SK-N-SH treated with all-trans-retinoic acid at 6 μM for 48 hours (cell line): ENCODE measurements around the gene PEMT.

ENCODE experiments used
- ATAC-seq: fragments of 200-7000 bp; cut with Tn5 transposase; 3 replicates; pipeline ENCODE4 v1.9.1; 2020; ENCODE audit warnings: mild to moderate bottlenecking, moderate library complexity
- ARNTL ChIP-seq: fragments of 450-650 bp; formaldehyde crosslinking; IDR thresholded peaks from 2 replicates; pipeline ENCODE4 v1.5.0; 2020; ENCODE audit warnings: low read depth, mild to moderate bottlenecking, moderate library complexity, borderline replicate concordance
- BACH2 ChIP-seq: fragments of 250-450 bp; sonication (Bioruptor Pico); IDR thresholded peaks from 2 replicates; pipeline ENCODE4 v1.9.0; 2021; ENCODE audit warnings: mild to moderate bottlenecking, borderline replicate concordance
- CREB5 ChIP-seq: fragments of 250-450 bp; sonication (Bioruptor Pico); IDR thresholded peaks from 2 replicates; pipeline ENCODE4 v1.5.1; 2020; ENCODE audit warnings: low read depth, mild to moderate bottlenecking, moderate library complexity
- CSRNP3 ChIP-seq: fragments of 250-450 bp; sonication (Bioruptor Pico); IDR thresholded peaks from 2 replicates; pipeline ENCODE4 v1.5.1; 2021; ENCODE audit warnings: mild to moderate bottlenecking, moderate library complexity
- GLIS3 ChIP-seq: fragments of 250-450 bp; sonication (Bioruptor Pico); IDR thresholded peaks from 2 replicates; pipeline ENCODE4 v1.5.0; 2020; ENCODE audit warnings: mild to moderate bottlenecking, moderate library complexity
- ISL1 ChIP-seq: fragments of 250-450 bp; sonication (Bioruptor Pico); IDR thresholded peaks from 2 replicates; pipeline ENCODE4 v2.1.2; 2022; ENCODE audit warnings: mild to moderate bottlenecking, moderate library complexity
- OSR1 ChIP-seq: fragments of 250-450 bp; sonication (Bioruptor Pico); IDR thresholded peaks from 2 replicates; pipeline ENCODE4 v1.8.0; 2022; ENCODE audit warnings: moderate library complexity, mild to moderate bottlenecking, inconsistent platforms
- PATZ1 ChIP-seq: fragments of 250-450 bp; sonication (Bioruptor Pico); IDR thresholded peaks from 2 replicates; pipeline ENCODE4 v1.8.0; 2020; ENCODE audit warnings: mild to moderate bottlenecking, moderate library complexity, borderline replicate concordance
- POU6F1 ChIP-seq: fragments of 250-450 bp; sonication (Bioruptor Pico); IDR thresholded peaks from 2 replicates; pipeline ENCODE4 v1.8.0; 2021; ENCODE audit warnings: low read depth, mild to moderate bottlenecking, moderate library complexity, borderline replicate concordance
- PPARA ChIP-seq: fragments of 250-450 bp; sonication (Bioruptor Pico); IDR thresholded peaks from 2 replicates; pipeline ENCODE4 v1.5.0; 2020; ENCODE audit warnings: mild to moderate bottlenecking, borderline replicate concordance
- RARB ChIP-seq: fragments of 250-450 bp; sonication (Bioruptor Pico); IDR thresholded peaks from 2 replicates; pipeline ENCODE4 v1.8.0; 2021; ENCODE audit warnings: mild to moderate bottlenecking, moderate library complexity
- TOX ChIP-seq: fragments of 250-450 bp; sonication (Bioruptor Pico); IDR thresholded peaks from 2 replicates; pipeline ENCODE4 v1.8.0; 2021; ENCODE audit warnings: mild to moderate bottlenecking, moderate library complexity, borderline replicate concordance
- TSHZ2 ChIP-seq: fragments of 250-450 bp; sonication (Bioruptor Pico); IDR thresholded peaks from 2 replicates; pipeline ENCODE4 v1.5.0; 2020; ENCODE audit warnings: mild to moderate bottlenecking, moderate library complexity
- ZC3H10 ChIP-seq: fragments of 250-450 bp; sonication (Bioruptor Pico); IDR thresholded peaks from 2 replicates; pipeline ENCODE4 v1.5.1; 2021; ENCODE audit warnings: mild to moderate bottlenecking, moderate library complexity
- ZNF565 ChIP-seq: fragments of 450-650 bp; formaldehyde crosslinking; conservative IDR thresholded peaks from 2 replicates; pipeline ENCODE4 v1.5.0; 2020; ENCODE audit warnings: low read depth, mild to moderate bottlenecking, moderate library complexity
- ZNF70 ChIP-seq: fragments of 450-650 bp; formaldehyde crosslinking; IDR thresholded peaks from 2 replicates; pipeline ENCODE4 v1.5.0; 2020; ENCODE audit warnings: mild to moderate bottlenecking, moderate library complexity
- ZNF8 ChIP-seq: fragments of 450-650 bp; formaldehyde crosslinking; IDR thresholded peaks from 2 replicates; pipeline ENCODE4 v1.5.0; 2020; ENCODE audit warnings: mild to moderate bottlenecking, moderate library complexity

PEMT gene

GRCh38 chr17:17557796-17558195, 33.7 kb downstream of the PEMT start:
- no peak for TF ChIP-seq OSR1 (CRISPR knock-in tag)
- TF ChIP-seq ZNF70 (CRISPR knock-in tag), result no peak
- TF ChIP-seq POU6F1 (CRISPR knock-in tag), result no peak
- TF ChIP-seq GLIS3 (CRISPR knock-in tag), result no peak
- no peak for TF ChIP-seq ARNTL
- no peak for TF ChIP-seq CREB5 (CRISPR knock-in tag)
- no peak for TF ChIP-seq ZNF565 (CRISPR knock-in tag)
- TF ChIP-seq, all 23 proteins: peak for 0

GRCh38 chr17:17556671-17557070, 34.8 kb downstream of the PEMT start:
- no peak for ATAC-seq
- TF ChIP-seq ZNF8 (CRISPR knock-in tag), result no peak
- TF ChIP-seq PATZ1 (CRISPR knock-in tag), result no peak
- no peak for TF ChIP-seq ARNTL
- TF ChIP-seq POU6F1 (CRISPR knock-in tag), result no peak
- TF ChIP-seq ZNF70 (CRISPR knock-in tag), result no peak
- TF ChIP-seq TOX (CRISPR knock-in tag), result no peak
- TF ChIP-seq ZNF565 (CRISPR knock-in tag), result no peak
- TF ChIP-seq ZC3H10 (CRISPR knock-in tag), result no peak
- no peak for TF ChIP-seq BACH2 (CRISPR knock-in tag)
- TF ChIP-seq GLIS3 (CRISPR knock-in tag), result no peak
- TF ChIP-seq RARB (CRISPR knock-in tag), result no peak
- no peak for TF ChIP-seq ISL1 (CRISPR knock-in tag)
- no peak for TF ChIP-seq CSRNP3 (CRISPR knock-in tag)
- TF ChIP-seq PPARA (CRISPR knock-in tag), result no peak
- no peak for TF ChIP-seq TSHZ2 (CRISPR knock-in tag)
- no peak for TF ChIP-seq CREB5 (CRISPR knock-in tag)

More at GRCh38 chr17:17557796-17558195, 33.7 kb downstream of the PEMT start:
- no peak for ATAC-seq
